GM12878 (cell line): ENCODE results near the gene CEBPG. TPM values are rescaled to one million over a fixed set of nuclear protein-coding genes. Genes with fewer than 3 reads are reported as not detected.

ENCODE experiments used
- ATAC-seq: fragments of 200-7000 bp; cut with Tn5 transposase; 3 replicates; pipeline ENCODE4 v1.9.1; 2020; ENCODE audit warnings: mild to moderate bottlenecking, moderate library complexity
- BruUV-seq: library from RNA; stranded (reverse); fragments of 400-500 nt; replicated peaks from 2 replicates; lab custom pipeline; 2021; lab: Mats Ljungman, UMichigan
- CTCF ChIA-PET: fragments of 300-600 bp; sonication (Branson Sonifier 250); formaldehyde crosslinking; extraction: SDS; loops from one replicate; lab custom pipeline; 2021; ENCODE audit warnings: inconsistent platforms; lab: Yijun Ruan, JAX
- POLR2A ChIA-PET: fragments of 350-600 bp; formaldehyde crosslinking; extraction: SDS; loops from one replicate; lab custom pipeline; 2021; ENCODE audit warnings: inconsistent platforms; lab: Charles Lee
- RAD21 ChIA-PET: fragments of 300-600 bp; sonication (Branson Sonifier 250); formaldehyde crosslinking; loops from one replicate; lab custom pipeline; 2023; ENCODE audit warnings: antibody characterized with exemption; ENCODE audit not compliant: unreplicated experiment; lab: Charles Lee
- SMC1A ChIA-PET: fragments of 300-600 bp; sonication (Branson Sonifier 250); formaldehyde crosslinking; loops from one replicate; lab custom pipeline; 2023; ENCODE audit not compliant: unreplicated experiment, uncharacterized antibody; lab: Charles Lee
- DNase-seq: peaks from one replicate; pipeline ENCODE4 v3.0.0-alpha.2; 2011; ENCODE audit warnings: low read depth, low spot score
- FAIRE-seq: peaks from 3 replicates; lab custom pipeline; 2011; peaks lifted over from hg19 to GRCh38; lab: Jason Lieb, UNC
- H2AFZ ChIP-seq: 2 replicates; pipeline ENCODE4 v1.6.0; 2011; ENCODE audit warnings: low read depth, low read length, control low read depth; ENCODE audit not compliant: control insufficient read depth
- H3K27ac ChIP-seq: 2 replicates; pipeline ENCODE4 v1.5.1; 2011; ENCODE audit warnings: control low read depth; ENCODE audit not compliant: control insufficient read depth, insufficient read depth
- H3K27me3 ChIP-seq, 2 experiments: replicated peaks in 1 of 2; 2 replicates each; pipeline versions ENCODE4 v1.6.0 to v1.6.1; 2011; ENCODE audit warnings: low read length in 1 of 2; ENCODE audit not compliant: control insufficient read depth in 2 of 2, insufficient read depth in 2 of 2
- H3K36me3 ChIP-seq, 2 experiments: 2 replicates each; pipeline ENCODE4 v1.5.1; 2011; ENCODE audit warnings: low read length in 1 of 2; ENCODE audit not compliant: control insufficient read depth in 2 of 2, insufficient read depth in 2 of 2
- H3K4me1 ChIP-seq: 2 replicates; pipeline ENCODE4 v1.6.1; 2011; ENCODE audit warnings: mild to moderate bottlenecking, low read length, moderate library complexity, mixed read lengths; ENCODE audit not compliant: control insufficient read depth, insufficient read depth
- H3K4me2 ChIP-seq: 2 replicates; pipeline ENCODE4 v1.6.0; 2011; ENCODE audit warnings: control low read depth; ENCODE audit not compliant: control insufficient read depth, insufficient read depth
- H3K4me3 ChIP-seq: fragments of 200-600 bp; sonication (generic); 2 replicates; pipeline ENCODE4 v1.5.1; 2016
- H3K79me2 ChIP-seq: 2 replicates; pipeline ENCODE4 v1.6.0; 2011; ENCODE audit warnings: low read length; ENCODE audit not compliant: control insufficient read depth, insufficient read depth
- H3K9ac ChIP-seq: 2 replicates; pipeline ENCODE4 v1.8.0; 2011; ENCODE audit warnings: low read length, control low read depth, mixed read lengths; ENCODE audit not compliant: control insufficient read depth, insufficient read depth
- H3K9me3 ChIP-seq: replicated peaks from 3 replicates; pipeline ENCODE4 v1.5.1; 2011; ENCODE audit warnings: mild to moderate bottlenecking, low read length; ENCODE audit not compliant: control insufficient read depth, insufficient read depth
- H4K20me1 ChIP-seq: 2 replicates; pipeline ENCODE4 v1.6.0; 2011; ENCODE audit not compliant: control insufficient read depth, insufficient read depth
- BHLHE40 ChIP-seq, 2 experiments: fragments of 450-650 bp in 1 of 2; IDR thresholded peaks; 2 replicates each; pipeline ENCODE4 v1.6.1; 2011 to 2017; ENCODE audit warnings: low read depth in 2 of 2, borderline replicate concordance in 1 of 2, improper control_type of control experiment in 1 of 2, low read length in 1 of 2, mild to moderate bottlenecking in 1 of 2
- BRCA1 ChIP-seq: IDR thresholded peaks from 2 replicates; pipeline ENCODE4 v1.6.1; 2011; ENCODE audit warnings: low read depth, low read length, improper control_type of control experiment
- CBX5 ChIP-seq: sonication (generic); IDR thresholded peaks from 2 replicates; pipeline ENCODE4 v1.6.1; 2016; ENCODE audit warnings: low read depth, moderate library complexity, mild to moderate bottlenecking, inconsistent platforms
- CEBPB ChIP-seq, 2 experiments: fragments of 150-350 bp in 1 of 2; IDR thresholded peaks; 2 replicates each; pipeline ENCODE4 v1.6.1; 2012 to 2014; ENCODE audit warnings: low read depth in 2 of 2, low read length in 2 of 2, borderline replicate concordance in 1 of 2, inconsistent platforms in 1 of 2
- ETV6 ChIP-seq, 2 experiments: fragments of 450-650 bp in 1 of 2; IDR thresholded peaks in 1 of 2; conservative IDR thresholded peaks in 1 of 2; 2 replicates each; pipeline ENCODE4 v1.6.1; 2014; ENCODE audit warnings: antibody characterized with exemption in 1 of 2, borderline replicate concordance in 1 of 2, low read depth in 1 of 2, mild to moderate bottlenecking in 1 of 2, moderate library complexity in 1 of 2
- MXI1 ChIP-seq: fragments of 150-350 bp; IDR thresholded peaks from 2 replicates; pipeline ENCODE4 v1.6.1; 2011; ENCODE audit warnings: low read depth, mild to moderate bottlenecking, inconsistent platforms, low read length, improper control_type of control experiment
- PAX8 ChIP-seq: fragments of 450-650 bp; IDR thresholded peaks from 2 replicates; pipeline ENCODE4 v1.6.1; 2017; ENCODE audit warnings: mild to moderate bottlenecking, moderate library complexity
- TCF3 ChIP-seq: IDR thresholded peaks from 2 replicates; pipeline ENCODE4 v1.6.1; 2012; ENCODE audit warnings: low read depth, mild to moderate bottlenecking, low read length, borderline replicate concordance; ENCODE audit not compliant: insufficient read depth
- ZNF217 ChIP-seq: fragments of 450-650 bp; IDR thresholded peaks from 2 replicates; pipeline ENCODE4 v1.6.1; 2017; ENCODE audit warnings: antibody characterized with exemption, mild to moderate bottlenecking
- WGBS: methylation state at CpG from one replicate; pipeline ENCODE4 v1.1.6; 2016; ENCODE audit warnings: low lambda C conversion rate; ENCODE audit not compliant: insufficient replicate concordance, insufficient coverage; ENCODE audit errors: missing lambda C conversion rate; 5-methylcytosine and 5-hydroxymethylcytosine counted together
- in situ Hi-C: fragments of 300-500 bp; cut with MboI; formaldehyde crosslinking; loops from 9 replicates; pipeline ENCODE4 v1.14.3; 2018; ENCODE audit warnings: mixed read lengths
- intact Hi-C: fragments of 100-400 bp; cut with micrococcal nuclease; formaldehyde crosslinking; loops from one replicate; pipeline ENCODE4 v1.14.2; 2022; ENCODE audit not compliant: unreplicated experiment
- polyA plus RNA-seq, 11 experiments: library from polyadenylated mRNA; depleted of rRNA in 4 of 11; unstranded in 6 of 11; stranded (reverse) in 5 of 11; fragments of >200 nt; fragmentation: Nextera tagmentation in 4 of 11; fragmentation: Illumina TruSeq in 1 of 11; extraction: Ambion mirVana in 4 of 11; extraction: Trizol in 1 of 11; gene quantifications; 1 replicate in 1 of 11; 2 replicates in 10 of 11; pipeline versions ENCODE4 v1.2.1 to v1.2.3, GENCODE V29; 2011 to 2016; ENCODE audit warnings: inconsistent platforms in 2 of 11, missing spikeins in 2 of 11, low read depth in 1 of 11
- total RNA-seq, 4 experiments: library from RNA; depleted of rRNA in 3 of 4; stranded (reverse); fragments of >200 nt in 3 of 4; fragmentation: Illumina TruSeq in 1 of 4; extraction: Trizol in 1 of 4; gene quantifications; 2 replicates each; pipeline versions ENCODE4 v1.2.1 to v1.2.3, GENCODE V29; 2013 to 2021
- TF ChIP-seq, protein P1 (sequence below): IDR thresholded peaks from 2 replicates; pipeline ENCODE4 v1.6.1; 2012; ENCODE audit warnings: low read depth, low read length, improper control_type of control experiment
- TF ChIP-seq, protein P2 (sequence below): fragments of 450-650 bp; IDR thresholded peaks from 2 replicates; pipeline ENCODE4 v1.6.1; 2017; ENCODE audit warnings: antibody characterized with exemption, mild to moderate bottlenecking, moderate library complexity

CEBPG gene
- total and polyA plus RNA-seq, 10 of the 15 experiments (the other 5 are each of a cell fraction or from before 2014, with no cell fraction given) = 5.2 to 22.4 (median 20.0) TPM

DNA sequence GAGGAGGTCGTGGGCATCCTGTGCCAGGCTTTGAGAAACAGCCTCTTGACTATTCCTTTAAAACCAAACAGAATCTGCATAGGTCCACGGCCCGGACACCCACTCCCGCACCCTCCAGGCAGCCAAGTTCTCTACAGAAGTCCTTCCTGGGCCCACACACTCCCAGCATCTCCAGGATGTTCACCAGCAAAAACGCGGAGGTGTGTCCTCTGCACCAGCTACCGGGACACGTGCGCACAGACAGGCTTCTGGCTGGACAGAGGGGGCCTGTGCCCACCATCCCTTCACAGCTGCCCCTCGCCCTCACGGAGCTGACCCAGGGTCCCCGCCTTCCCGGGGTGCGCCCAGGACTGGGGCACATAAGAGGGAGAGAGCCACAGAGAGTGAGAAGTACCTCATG lies 44.2 kb downstream of the CEBPG start:
- Histone ChIP-seq H3K36me3 (no peaks in the 10 kb centered on the region), H3K27me3 (no peaks in the 10 kb centered on the region), H2AFZ (no peak overlapping the region), H3K4me1 (no peaks in the 10 kb centered on the region), H3K9me3 (no peaks in the 10 kb centered on the region), H3K79me2 (no peaks in the 10 kb centered on the region), H4K20me1 (no peaks in the 10 kb centered on the region), H3K9ac (no peak overlapping the region), H3K27ac (no peak overlapping the region), H3K4me3 (no peak overlapping the region), H3K4me2 (no peak overlapping the region)
- TF ChIP-seq TCF3 = no peak
- no peak for TF ChIP-seq CBX5
- TF ChIP-seq, protein P1, sequence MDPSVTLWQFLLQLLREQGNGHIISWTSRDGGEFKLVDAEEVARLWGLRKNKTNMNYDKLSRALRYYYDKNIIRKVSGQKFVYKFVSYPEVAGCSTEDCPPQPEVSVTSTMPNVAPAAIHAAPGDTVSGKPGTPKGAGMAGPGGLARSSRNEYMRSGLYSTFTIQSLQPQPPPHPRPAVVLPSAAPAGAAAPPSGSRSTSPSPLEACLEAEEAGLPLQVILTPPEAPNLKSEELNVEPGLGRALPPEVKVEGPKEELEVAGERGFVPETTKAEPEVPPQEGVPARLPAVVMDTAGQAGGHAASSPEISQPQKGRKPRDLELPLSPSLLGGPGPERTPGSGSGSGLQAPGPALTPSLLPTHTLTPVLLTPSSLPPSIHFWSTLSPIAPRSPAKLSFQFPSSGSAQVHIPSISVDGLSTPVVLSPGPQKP = no peak
- no peak for TF ChIP-seq ETV6 (conservative IDR thresholded peaks at IDR 0.05 in 1 of 2, IDR thresholded peaks at IDR 0.05 in 1 of 2; ENCODE audit: borderline replicate concordance in 1 of 2, low read depth in 1 of 2)
- TF ChIP-seq, protein P2, sequence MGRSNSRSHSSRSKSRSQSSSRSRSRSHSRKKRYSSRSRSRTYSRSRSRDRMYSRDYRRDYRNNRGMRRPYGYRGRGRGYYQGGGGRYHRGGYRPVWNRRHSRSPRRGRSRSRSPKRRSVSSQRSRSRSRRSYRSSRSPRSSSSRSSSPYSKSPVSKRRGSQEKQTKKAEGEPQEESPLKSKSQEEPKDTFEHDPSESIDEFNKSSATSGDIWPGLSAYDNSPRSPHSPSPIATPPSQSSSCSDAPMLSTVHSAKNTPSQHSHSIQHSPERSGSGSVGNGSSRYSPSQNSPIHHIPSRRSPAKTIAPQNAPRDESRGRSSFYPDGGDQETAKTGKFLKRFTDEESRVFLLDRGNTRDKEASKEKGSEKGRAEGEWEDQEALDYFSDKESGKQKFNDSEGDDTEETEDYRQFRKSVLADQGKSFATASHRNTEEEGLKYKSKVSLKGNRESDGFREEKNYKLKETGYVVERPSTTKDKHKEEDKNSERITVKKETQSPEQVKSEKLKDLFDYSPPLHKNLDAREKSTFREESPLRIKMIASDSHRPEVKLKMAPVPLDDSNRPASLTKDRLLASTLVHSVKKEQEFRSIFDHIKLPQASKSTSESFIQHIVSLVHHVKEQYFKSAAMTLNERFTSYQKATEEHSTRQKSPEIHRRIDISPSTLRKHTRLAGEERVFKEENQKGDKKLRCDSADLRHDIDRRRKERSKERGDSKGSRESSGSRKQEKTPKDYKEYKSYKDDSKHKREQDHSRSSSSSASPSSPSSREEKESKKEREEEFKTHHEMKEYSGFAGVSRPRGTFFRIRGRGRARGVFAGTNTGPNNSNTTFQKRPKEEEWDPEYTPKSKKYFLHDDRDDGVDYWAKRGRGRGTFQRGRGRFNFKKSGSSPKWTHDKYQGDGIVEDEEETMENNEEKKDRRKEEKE = no peak
- TF ChIP-seq BHLHE40 (IDR thresholded peaks at IDR 0.05; ENCODE audit: borderline replicate concordance in 1 of 2, low read depth in 2 of 2, low read length in 1 of 2) = no peak
- no peak for TF ChIP-seq ZNF217
- TF ChIP-seq BRCA1 = no peak
- no peak for TF ChIP-seq CEBPB (IDR thresholded peaks at IDR 0.05; ENCODE audit: borderline replicate concordance in 1 of 2, low read depth in 2 of 2, low read length in 2 of 2)
- no peak for TF ChIP-seq MXI1
- no peak for TF ChIP-seq PAX8
- no peak for FAIRE-seq
- no peak for ATAC-seq
- SMC1A ChIA-PET = interaction anchor here (0.5 kb wide), 1 partner anchor 753 kb away, joined by 3 read pairs; no protein-coding TSS in a partner anchor
- DNase-seq = no peak
- POLR2A ChIA-PET = no interaction called here
- CTCF ChIA-PET = interaction anchor here (0.9 to 1.5 kb wide), 2 partner anchors 11 to 13 kb away, joined by 3 read pairs; no protein-coding TSS in a partner anchor
- BruUV-seq = no TSS peak
- in situ Hi-C loops (no loop called here), intact Hi-C loops (no loop called here)
- RAD21 ChIA-PET = no interaction called here
- WGBS = 57% methylated on average over 14 of the region's 14 CpGs
